ENCODE results near the gene SKAP2. TPM values are rescaled to one million over a fixed set of nuclear protein-coding genes. Genes with fewer than 3 reads are reported as not detected.

The SKAP2 gene
- total RNA-seq, 1 experiment from 2014 or later: 3.2 TPM

GRCh38 chr7:26659121-26659520 lies 205.3 kb downstream of the SKAP2 start:
- Histone ChIP-seq H2AK5ac (ENCODE audit: insufficient read length, low read length) (no peak overlapping the region), H3K27me3 (ENCODE audit: insufficient read depth, low read length) (no peaks in the 10 kb centered on the region), H3K79me1 (ENCODE audit: insufficient read depth, low read depth, low read length, poor library complexity, severe bottlenecking) (no peaks in the 10 kb centered on the region), H3T11ph (ENCODE audit: low read length) (no peak overlapping the region), H2BK5ac (ENCODE audit: insufficient read length, low read length) (no peak overlapping the region), H3K27ac (ENCODE audit: insufficient read length, low read depth, low read length) (no peak overlapping the region), H2BK120ac (ENCODE audit: low read depth, low read length, poor library complexity, severe bottlenecking) (no peak overlapping the region), H3K23ac (ENCODE audit: insufficient read length, low read depth, low read length) (no peak overlapping the region), H3K4ac (ENCODE audit: low read depth, low read length) (no peak overlapping the region), H3K23me2 (ENCODE audit: insufficient read length, low read depth, low read length, poor library complexity, severe bottlenecking) (peaks cover 5% of the 10 kb centered on the region), H4K20me1 (ENCODE audit: control insufficient read depth, insufficient read depth, insufficient read length) (no peaks in the 10 kb centered on the region), H2BK20ac (ENCODE audit: low read depth, low read length, poor library complexity, severe bottlenecking) (no peak overlapping the region), H2BK15ac (ENCODE audit: low read depth, low read length) (no peak overlapping the region), H3K9ac (ENCODE audit: extremely low read depth, insufficient read length, low read length) (no peak overlapping the region), H3K56ac (ENCODE audit: insufficient read length, low read depth, low read length) (no peak overlapping the region), H3K4me2 (ENCODE audit: insufficient read depth, insufficient read length, low read length) (no peak overlapping the region), H4K8ac (replicated peaks; ENCODE audit: insufficient read length, low read depth, low read length) (no peak overlapping the region), H3K79me2 (ENCODE audit: insufficient read depth, low read length) (no peaks in the 10 kb centered on the region), H3K4me1 (ENCODE audit: insufficient read depth, low read length) (peaks cover 5% of the 10 kb centered on the region; the same call in 1 of the 2 replicates), H4K5ac (ENCODE audit: insufficient read length, low read depth, low read length) (no peak overlapping the region), H2AFZ (ENCODE audit: low read length) (no peak overlapping the region), H4K91ac (ENCODE audit: insufficient read length, low read depth, low read length) (no peak overlapping the region), H2BK12ac (ENCODE audit: insufficient read length, low read depth, low read length) (no peak overlapping the region), H3K9me3 (ENCODE audit: control insufficient read depth, low read depth, low read length) (no peaks in the 10 kb centered on the region), H3K18ac (ENCODE audit: insufficient read length, low read depth, low read length) (no peak overlapping the region), H3K14ac (ENCODE audit: insufficient read depth, low read length) (no peak overlapping the region)
- no CpG with 5 or more reads among the region's 3 CpGs for WGBS (ENCODE audit: extremely low coverage, insufficient read length, low lambda C conversion rate)
- H3K4me1 Mint-ChIP-seq: peaks cover 50 to 55% of the 10 kb centered on the region in 2 experiments
- H3K9me3 Mint-ChIP-seq: no peaks in the 10 kb centered on the region
- no peaks in the 10 kb centered on the region; the same call in none of the 2 replicates for H3K27me3 Mint-ChIP-seq (ENCODE audit: low read depth)
- DNase-seq: no peak
- TF ChIP-seq CTCF (conservative IDR thresholded peaks at IDR 0.05): no peak
- H3K27ac Mint-ChIP-seq: no peak overlapping the region; a peak in 1 of 7 replicates
- H3K36me3 Mint-ChIP-seq (ENCODE audit: insufficient read depth in 1 of 3, low read depth in 3 of 3): no peaks in the 10 kb centered on the region
- H3K4me3 Mint-ChIP-seq: no peak overlapping the region

Measured in H9 (cell line).